ENCODE measurements around the gene ZNF335. TPM values are rescaled to one million over a fixed set of nuclear protein-coding genes. Genes with fewer than 3 reads are reported as not detected.

The ZNF335 gene
- total and polyA plus RNA-seq, 2 donors (not counting 3 experiments of a cell fraction or from before 2014, with no cell fraction given): 17.3 to 22.8 TPM

- no peak overlapping the region for H3K4me3 ChIP-seq (replicated peaks in 1 of 3; ENCODE audit: insufficient read depth in 1 of 3, low read depth in 1 of 3, low read length in 3 of 3)
- ChIA-PET CTCF (interaction anchor here (2.0 to 5.8 kb wide), 3 partner anchors 12 to 15 kb away, joined by 8 to 48 read pairs (median 9); no protein-coding TSS in a partner anchor), POLR2A (no interaction called here)
- no peak for FAIRE-seq
- H3K9me1 ChIP-seq (replicated peaks; ENCODE audit: control insufficient read depth, extremely low read depth, insufficient read depth, low read length): no peaks in the 10 kb centered on the region
- peaks cover 12 to 22% of the 10 kb centered on the region in 2 experiments for H3K27me3 ChIP-seq (ENCODE audit: control insufficient read depth in 2 of 2, insufficient read depth in 2 of 2, low read length in 2 of 2)
- H3K79me2 ChIP-seq (ENCODE audit: control insufficient read depth, insufficient read depth, low read length): no peaks in the 10 kb centered on the region
- intact Hi-C loops (cut with micrococcal nuclease): no loop called here
- no peak for DNase-seq (ENCODE audit: low read depth, low spot score)
- H3K27ac ChIP-seq (ENCODE audit: insufficient read depth, low read depth, low read length): no peak overlapping the region
- H2AFZ ChIP-seq (ENCODE audit: low read depth, low read length): no peak overlapping the region
- H3K9me3 ChIP-seq (replicated peaks; ENCODE audit: control insufficient read depth, insufficient read depth, low read length): no peaks in the 10 kb centered on the region
- dilution Hi-C loops (cut with MboI; ENCODE audit: extremely low pct_ligation_motif_present, low sequenced_read_pairs): no loop called here
- no peaks in the 10 kb centered on the region for H3K4me1 ChIP-seq (ENCODE audit: control insufficient read depth, extremely low read depth, insufficient read depth, low read length)
- no peaks in the 10 kb centered on the region for H4K20me1 ChIP-seq (replicated peaks; ENCODE audit: control insufficient read depth, extremely low read depth, insufficient read depth, low read length)
- no peak overlapping the region for H3K9ac ChIP-seq (replicated peaks; ENCODE audit: extremely low read depth, insufficient read depth, low read length)
- no TSS peak for BruUV-seq (replicated peaks)
- H3K4me2 ChIP-seq (ENCODE audit: insufficient read depth, low read length): no peak overlapping the region
- TF ChIP-seq JUN (IDR thresholded peaks at IDR 0.05; ENCODE audit: borderline replicate concordance, insufficient read depth, insufficient read length, low read depth): no peak
- TF ChIP-seq POLR2A (IDR thresholded peaks at IDR 0.05; ENCODE audit: low read depth, low read length): no peak
- TF ChIP-seq FOS (IDR thresholded peaks at IDR 0.05; ENCODE audit: borderline replicate concordance, insufficient read depth, low read length): no peak
- TF ChIP-seq POLR2AphosphoS5 (IDR thresholded peaks at IDR 0.05; ENCODE audit: insufficient read depth, low read depth, low read length): no peak
- no peak for TF ChIP-seq EZH2 (IDR thresholded peaks at IDR 0.05; ENCODE audit: borderline replicate concordance, low read depth, low read length, severe bottlenecking)
- no peak for TF ChIP-seq GATA2 (IDR thresholded peaks at IDR 0.05; ENCODE audit: insufficient read depth, insufficient read length, low read depth, low read length)
- no peak for TF ChIP-seq MYC (IDR thresholded peaks at IDR 0.05; ENCODE audit: low read depth, low read length)
- TF ChIP-seq MAX (IDR thresholded peaks at IDR 0.05; ENCODE audit: insufficient read depth, insufficient read length): no peak
- TF ChIP-seq, protein P1, sequence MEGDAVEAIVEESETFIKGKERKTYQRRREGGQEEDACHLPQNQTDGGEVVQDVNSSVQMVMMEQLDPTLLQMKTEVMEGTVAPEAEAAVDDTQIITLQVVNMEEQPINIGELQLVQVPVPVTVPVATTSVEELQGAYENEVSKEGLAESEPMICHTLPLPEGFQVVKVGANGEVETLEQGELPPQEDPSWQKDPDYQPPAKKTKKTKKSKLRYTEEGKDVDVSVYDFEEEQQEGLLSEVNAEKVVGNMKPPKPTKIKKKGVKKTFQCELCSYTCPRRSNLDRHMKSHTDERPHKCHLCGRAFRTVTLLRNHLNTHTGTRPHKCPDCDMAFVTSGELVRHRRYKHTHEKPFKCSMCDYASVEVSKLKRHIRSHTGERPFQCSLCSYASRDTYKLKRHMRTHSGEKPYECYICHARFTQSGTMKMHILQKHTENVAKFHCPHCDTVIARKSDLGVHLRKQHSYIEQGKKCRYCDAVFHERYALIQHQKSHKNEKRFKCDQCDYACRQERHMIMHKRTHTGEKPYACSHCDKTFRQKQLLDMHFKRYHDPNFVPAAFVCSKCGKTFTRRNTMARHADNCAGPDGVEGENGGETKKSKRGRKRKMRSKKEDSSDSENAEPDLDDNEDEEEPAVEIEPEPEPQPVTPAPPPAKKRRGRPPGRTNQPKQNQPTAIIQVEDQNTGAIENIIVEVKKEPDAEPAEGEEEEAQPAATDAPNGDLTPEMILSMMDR (IDR thresholded peaks at IDR 0.05; ENCODE audit: extremely low read depth in 1 of 2, insufficient read depth in 1 of 2, low read depth in 1 of 2, low read length in 2 of 2): no peak
- no peaks in the 10 kb centered on the region for H3K36me3 ChIP-seq (ENCODE audit: control insufficient read depth in 2 of 2, extremely low read depth in 1 of 2, insufficient read depth in 2 of 2, low read length in 2 of 2)
These were observed 27.7 kb upstream of the ZNF335 start for GRCh38 chr20:45999557-46000261.
